ENCODE data around the gene DOP1B.
A peak's percentile ranks its signal among the peaks of the same experiment; 100 is the strongest.
"Not testable (repeated sequence)": the region's sequence is repeated elsewhere in the genome, so short reads cannot be mapped to it uniquely, and the experiment has no call there.

Gene DOP1B

GRCh38 chr21:36156815-36157670 lies at the start of gene DOP1B:
Gene DOP1B (plus strand): TSS chr21:36156824. CDS start chr21:36164734, 7,910 bp downstream.
- DNase-seq: peak; percentile 48 to 60

GRCh38 chr21:36109868-36110267 lies 46.8 kb upstream of the DOP1B start:
- no peak for DNase-seq

- DNase-seq: no peak
These were observed 45.4 kb upstream of the DOP1B start for GRCh38 chr21:36111238-36111637.

DNA sequence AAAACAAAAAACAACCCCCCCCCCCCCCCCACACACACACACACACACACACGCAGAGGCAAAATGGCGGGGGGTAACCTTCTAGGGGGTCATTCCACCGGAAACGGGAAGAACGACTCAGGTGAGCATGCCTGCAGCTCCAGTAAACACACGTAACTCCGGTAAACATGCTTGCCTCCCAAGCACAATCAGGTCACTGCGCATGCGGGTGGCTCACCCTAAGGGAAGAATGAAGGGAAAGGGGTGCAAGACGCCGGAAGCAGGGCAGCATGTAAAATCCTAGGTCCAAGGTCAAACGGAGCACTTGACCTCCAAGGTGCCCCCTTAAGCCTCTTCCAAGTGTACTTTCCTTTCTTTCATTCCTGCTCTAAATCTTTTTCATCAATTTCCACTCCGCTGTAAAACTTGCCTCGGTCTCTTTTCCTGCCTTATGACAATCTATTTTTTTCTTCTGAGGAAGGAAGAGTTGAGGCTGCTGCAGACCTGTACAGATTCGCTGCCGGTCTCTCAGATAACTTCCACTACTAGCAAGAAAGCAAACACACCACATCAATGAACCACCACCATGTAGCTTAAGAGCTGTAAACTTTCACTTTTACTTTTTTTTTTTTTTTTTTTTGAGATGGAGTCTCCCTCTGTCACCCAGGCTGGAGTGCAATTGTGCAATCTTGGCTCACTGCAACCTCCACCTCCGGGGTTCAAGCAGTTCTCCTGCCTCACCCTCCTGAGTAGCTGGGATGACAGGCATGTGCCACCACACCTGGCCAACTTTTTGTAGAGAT lies 42.8 kb upstream of the DOP1B start:
- peak; percentile 60 to 64 for DNase-seq

DNA sequence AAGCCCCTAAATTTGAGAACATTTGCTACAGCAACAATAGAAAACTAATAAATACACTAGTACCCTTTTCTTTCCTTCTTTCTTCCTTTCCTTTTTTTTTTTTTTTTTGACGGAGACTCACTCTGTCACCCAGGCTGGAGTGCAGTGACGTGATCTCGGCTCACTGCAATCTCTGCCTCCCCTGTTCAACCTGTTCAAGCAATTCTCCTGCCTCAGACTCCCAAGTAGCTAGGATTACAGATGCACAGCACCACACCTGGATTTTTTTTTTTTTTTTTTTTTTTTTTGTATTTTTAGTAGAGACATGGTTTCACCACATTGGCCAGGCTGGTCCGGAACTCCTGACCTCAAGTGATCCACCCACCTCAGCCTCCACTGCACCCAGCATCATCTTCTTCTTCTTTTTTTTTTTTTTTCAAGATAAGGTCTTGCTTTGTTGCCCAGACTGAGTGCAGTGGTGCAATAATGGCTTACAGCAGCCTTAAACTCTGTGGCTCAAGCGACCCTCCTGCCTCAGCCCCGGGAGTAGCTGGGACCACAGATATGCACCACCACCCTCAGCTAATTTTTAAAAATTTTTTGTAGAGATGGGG lies 41.4 kb upstream of the DOP1B start:
- DNase-seq: no peak

- no peak for DNase-seq
These were observed 39.3 kb upstream of the DOP1B start for GRCh38 chr21:36117286-36117741.

DNA sequence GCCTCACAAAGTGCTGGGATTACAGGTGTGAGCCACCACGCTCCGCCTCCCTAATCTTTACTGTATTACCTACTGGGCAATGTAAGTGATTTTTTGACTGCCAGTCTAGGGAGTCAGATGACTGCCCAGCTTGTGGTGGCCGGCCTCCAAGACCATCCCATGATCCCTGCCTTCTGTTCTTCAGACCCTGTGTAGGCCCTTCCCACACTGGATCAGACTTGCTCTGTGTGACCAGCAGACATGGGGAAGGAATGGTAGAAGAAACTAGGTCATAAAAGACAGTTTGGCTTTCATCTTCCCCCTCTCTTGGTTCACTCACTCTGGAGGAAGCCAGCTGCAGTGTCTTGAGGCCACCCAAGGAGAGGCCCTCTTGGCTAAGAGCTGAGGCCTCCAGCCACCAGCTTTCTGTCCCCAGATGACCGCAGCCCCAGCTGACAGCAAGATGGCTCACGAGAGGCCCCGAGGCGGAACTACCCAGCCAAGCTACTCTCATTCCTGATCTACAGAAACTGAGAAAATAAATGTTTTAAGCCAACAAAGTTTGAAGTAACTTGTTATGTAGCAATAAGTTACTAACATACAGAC lies 36.2 kb upstream of the DOP1B start:
- DNase-seq: no peak

- no peak for DNase-seq
These were observed 33.6 kb upstream of the DOP1B start for GRCh38 chr21:36122977-36123376.

GRCh38 chr21:36124395-36124794 lies 32.2 kb upstream of the DOP1B start:
- DNase-seq: no peak

GRCh38 chr21:36125512-36126207 lies 31.0 kb upstream of the DOP1B start:
- DNase-seq: peak; percentile 61 to 64

- no peak for DNase-seq
These were observed 30.4 kb upstream of the DOP1B start for GRCh38 chr21:36126208-36126565.

GRCh38 chr21:36126621-36127110 lies 30.0 kb upstream of the DOP1B start:
- no peak for DNase-seq

- no peak for DNase-seq
These were observed 29.2 kb upstream of the DOP1B start for GRCh38 chr21:36127250-36127904.

DNA sequence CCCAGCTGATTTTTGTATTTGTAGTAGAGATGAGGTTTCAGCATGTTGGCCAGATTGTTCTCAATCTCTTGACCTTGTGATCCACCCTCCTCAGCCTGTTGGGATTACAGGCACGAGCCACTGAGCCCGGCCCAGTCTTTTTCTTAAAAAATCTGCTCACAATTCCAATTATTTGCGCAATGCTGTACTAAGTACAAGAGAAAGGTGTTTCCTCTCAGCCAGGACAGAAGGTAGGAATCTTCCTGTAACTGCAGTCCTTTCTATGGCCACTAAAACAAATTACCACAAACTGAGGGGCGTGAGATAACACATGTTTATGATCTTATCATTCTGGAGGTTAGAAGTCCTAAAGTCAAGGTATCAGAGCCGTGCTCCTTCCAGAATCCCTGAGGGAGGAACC lies 28.6 kb upstream of the DOP1B start:
- DNase-seq: no peak

- DNase-seq: no peak
These were observed 27.4 kb upstream of the DOP1B start for GRCh38 chr21:36129219-36129618.

- not testable (repeated sequence) for DNase-seq
These were observed 26.2 kb upstream of the DOP1B start for GRCh38 chr21:36130414-36130762.

DNA sequence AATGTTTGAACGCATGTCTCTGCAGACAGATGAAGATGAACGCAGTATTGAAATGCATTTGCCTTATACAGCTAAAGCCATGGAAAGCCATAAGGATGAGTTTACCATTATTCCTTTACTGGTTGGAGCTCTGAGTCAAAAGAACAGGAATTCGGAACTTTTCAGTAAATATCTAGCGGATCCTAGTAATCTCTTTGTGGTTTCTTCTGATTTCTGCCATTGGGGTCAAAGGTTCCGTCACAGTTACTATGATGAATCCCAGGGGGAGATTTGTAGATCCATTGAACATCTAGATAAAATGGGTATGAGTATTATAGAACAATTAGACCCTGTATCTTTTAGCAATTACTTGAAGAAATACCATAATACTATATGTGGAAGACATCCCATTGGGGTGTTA lies 25.8 kb upstream of the DOP1B start:
- not testable (repeated sequence) for DNase-seq

DNA sequence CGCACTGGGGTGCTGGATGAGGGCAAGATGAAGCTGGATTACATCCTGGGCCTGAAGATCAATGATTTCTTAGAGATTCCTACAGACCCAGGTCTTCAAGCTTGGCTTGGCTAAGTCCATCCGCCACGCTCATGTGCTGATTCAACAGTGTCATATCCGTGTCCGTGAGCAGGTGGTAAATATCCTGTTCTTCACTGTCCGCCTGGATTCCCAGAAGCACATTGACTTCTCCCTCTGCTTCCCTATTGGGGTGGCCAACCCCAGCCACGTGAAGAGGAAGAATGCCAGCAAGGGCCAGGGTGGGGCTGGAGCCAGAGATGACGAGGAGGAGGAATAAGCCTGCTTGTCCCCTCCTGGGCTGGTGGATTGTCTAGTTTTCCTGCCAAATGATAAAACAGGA lies 23.9 kb upstream of the DOP1B start:
- no peak for DNase-seq

DNA sequence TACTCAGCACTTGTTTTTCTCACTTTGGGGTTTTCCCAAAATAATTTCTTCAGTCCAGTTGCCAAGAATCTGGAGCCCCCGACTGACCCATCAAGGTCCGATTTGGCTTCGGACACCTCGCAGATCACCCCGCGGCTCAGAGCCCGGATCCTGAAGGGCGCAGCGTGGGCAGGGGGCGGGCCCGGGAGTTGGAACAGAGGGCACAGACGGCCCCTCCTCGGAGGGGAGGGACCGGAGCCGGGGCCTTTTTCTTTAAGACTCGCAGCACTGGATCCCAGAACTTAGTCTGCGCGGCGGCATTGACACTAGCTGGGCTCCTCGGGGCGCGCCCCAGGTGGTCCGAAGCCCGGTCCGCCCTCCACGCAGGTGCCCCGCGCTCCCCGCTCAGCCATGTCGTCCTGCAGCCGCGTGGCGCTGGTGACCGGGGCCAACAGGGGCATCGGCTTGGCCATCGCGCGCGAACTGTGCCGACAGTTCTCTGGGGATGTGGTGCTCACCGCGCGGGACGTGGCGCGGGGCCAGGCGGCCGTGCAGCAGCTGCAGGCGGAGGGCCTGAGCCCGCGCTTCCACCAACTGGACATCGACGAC lies 21.7 kb upstream of the DOP1B start, which contains the start of gene CBR3:
Gene CBR3 (plus strand): TSS at position 277 of the 588 bp plus-strand sequence. CDS start 114 bp downstream, at position 391.
- peak; percentile 73 to 75 for DNase-seq

- peak; percentile 53 to 71 for DNase-seq
These were observed 21.1 kb upstream of the DOP1B start for GRCh38 chr21:36135391-36136102.

- DNase-seq: not testable (repeated sequence)
These were observed 16.8 kb upstream of the DOP1B start for GRCh38 chr21:36139791-36140190.

Data from stimulated activated CD4-positive, alpha-beta T cell treated with anti-CD3 and anti-CD28 coated beads, Interleukin-2, amount 100 ng/mL, for 24 hours (primary cell).